IPS-15b (cell line): ENCODE measurements around the gene LZTS3.
"Not testable (repeated sequence)": the region's sequence is repeated elsewhere in the genome, so short reads cannot be mapped to it uniquely, and the experiment has no call there.

Experiments
- H3K27me3 ChIP-seq: one replicate; pipeline ENCODE4 v1.6.1; 2013; ENCODE audit warnings: low read length; ENCODE audit not compliant: control insufficient read depth, insufficient read depth
- H3K36me3 ChIP-seq: one replicate; pipeline ENCODE4 v1.6.1; 2013; ENCODE audit warnings: low read length; ENCODE audit not compliant: control insufficient read depth, insufficient read depth
- H3K4me1 ChIP-seq: one replicate; pipeline ENCODE4 v1.6.1; 2013; ENCODE audit warnings: mild to moderate bottlenecking, low read length; ENCODE audit not compliant: control insufficient read depth, insufficient read depth
- H3K4me3 ChIP-seq: one replicate; pipeline ENCODE4 v1.5.1; 2013; ENCODE audit warnings: low read depth, low read length
- H3K9ac ChIP-seq: one replicate; pipeline ENCODE4 v1.6.1; 2013; ENCODE audit warnings: low read depth, mild to moderate bottlenecking, low read length
- H3K9me3 ChIP-seq: one replicate; pipeline ENCODE4 v1.6.1; 2013; ENCODE audit warnings: mild to moderate bottlenecking, low read length; ENCODE audit not compliant: control insufficient read depth, insufficient read depth

The LZTS3 gene

DNA sequence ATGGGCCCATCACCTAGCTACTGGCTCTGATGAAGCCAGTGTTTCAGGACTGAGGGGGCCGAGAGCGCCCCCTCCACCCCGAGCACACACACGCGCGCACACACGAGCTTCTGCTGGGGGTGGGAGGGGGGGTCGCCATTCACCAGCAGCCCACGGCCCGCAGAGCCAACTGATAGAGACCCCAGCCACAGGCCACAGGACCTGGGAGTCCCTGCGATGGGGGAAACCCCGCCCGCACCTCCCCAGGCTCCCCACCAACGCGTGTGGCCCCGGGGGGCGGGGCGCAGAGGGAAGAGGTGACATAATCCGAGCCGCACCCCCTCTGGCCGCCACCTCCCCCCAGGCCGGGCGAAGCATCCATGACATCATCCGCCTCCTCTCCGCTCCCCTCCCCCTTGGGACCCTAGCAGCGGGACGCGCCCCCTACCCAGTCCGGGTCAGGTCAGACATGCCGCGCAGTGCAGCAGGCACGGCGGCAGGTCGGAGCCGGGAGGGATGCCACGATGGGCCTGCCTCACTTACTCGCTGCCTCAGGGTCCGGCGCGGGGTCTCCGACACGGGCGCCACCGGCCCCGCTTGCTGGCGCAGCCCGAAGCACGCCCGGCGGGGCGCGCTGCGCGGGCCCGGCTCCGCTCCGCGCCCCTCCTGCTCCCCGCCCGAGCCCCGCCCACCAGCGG, at the start of gene LZTS3:
Gene LZTS3, minus strand, starts transcription at position 617 of the 677 bp plus-strand sequence. CDS start 6,386 bp downstream, outside the sequence.
- peaks cover 5% of the 10 kb centered on the region for H3K27me3 ChIP-seq
- peaks cover 1% of the 10 kb centered on the region for H3K36me3 ChIP-seq
- peaks cover 22% of the 10 kb centered on the region for H3K4me1 ChIP-seq

GRCh38 chr20:3221398-3222226, 48.3 kb upstream of the LZTS3 start:
- Histone ChIP-seq H3K36me3 (peaks cover 18% of the 10 kb centered on the region), H3K4me3 (no peak overlapping the region), H3K9me3 (no peaks in the 10 kb centered on the region), H3K27me3 (no peaks in the 10 kb centered on the region), H3K4me1 (peaks cover 2% of the 10 kb centered on the region), H3K9ac (no peak overlapping the region)

More for the DNA sequence above, at the start of gene LZTS3:
- H3K9ac ChIP-seq = peak within 1 kb of the TSS; percentile 63
- H3K4me3 ChIP-seq = peak within 1 kb of the TSS; percentile 83
- H3K9me3 ChIP-seq = no peaks in the 10 kb centered on the region

- Histone ChIP-seq H3K9me3 (no peaks in the 10 kb centered on the region), H3K27me3 (no peaks in the 10 kb centered on the region), H3K36me3 (peaks cover 30% of the 10 kb centered on the region), H3K4me1 (peaks cover 2% of the 10 kb centered on the region), H3K4me3 (no peak overlapping the region), H3K9ac (no peak overlapping the region)
These were observed 45.1 kb upstream of the LZTS3 start for GRCh38 chr20:3218307-3218988.

GRCh38 chr20:3215359-3215917, 42.1 kb upstream of the LZTS3 start:
- H3K36me3 ChIP-seq = peaks cover 24% of the 10 kb centered on the region
- not testable (repeated sequence) for H3K9me3 ChIP-seq, H3K27me3 ChIP-seq, H3K4me3 ChIP-seq, H3K4me1 ChIP-seq, H3K9ac ChIP-seq

DNA sequence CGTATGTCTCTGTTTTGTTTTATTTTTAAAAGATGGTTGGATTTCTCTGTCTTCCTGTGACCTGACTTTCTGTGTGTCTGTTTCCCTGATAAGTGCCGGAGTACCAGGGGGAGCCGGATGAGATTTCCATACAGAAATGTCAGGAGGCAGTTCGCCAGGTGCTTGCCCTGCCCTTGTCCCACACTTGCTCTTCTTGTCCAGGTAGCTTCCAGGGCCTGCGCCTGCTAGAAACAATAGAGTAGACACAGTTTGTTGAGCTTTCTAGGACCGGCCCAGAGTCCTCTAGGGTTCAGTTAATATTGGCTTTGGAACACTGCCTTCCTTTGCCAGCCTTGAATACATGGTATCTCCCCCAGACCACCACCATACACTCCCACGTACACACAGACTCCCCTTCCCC, 39.9 kb upstream of the LZTS3 start:
- Histone ChIP-seq H3K4me1 (no peaks in the 10 kb centered on the region), H3K36me3 (peaks cover 22% of the 10 kb centered on the region), H3K9me3 (no peaks in the 10 kb centered on the region), H3K9ac (no peak overlapping the region), H3K4me3 (no peak overlapping the region), H3K27me3 (no peaks in the 10 kb centered on the region)

DNA sequence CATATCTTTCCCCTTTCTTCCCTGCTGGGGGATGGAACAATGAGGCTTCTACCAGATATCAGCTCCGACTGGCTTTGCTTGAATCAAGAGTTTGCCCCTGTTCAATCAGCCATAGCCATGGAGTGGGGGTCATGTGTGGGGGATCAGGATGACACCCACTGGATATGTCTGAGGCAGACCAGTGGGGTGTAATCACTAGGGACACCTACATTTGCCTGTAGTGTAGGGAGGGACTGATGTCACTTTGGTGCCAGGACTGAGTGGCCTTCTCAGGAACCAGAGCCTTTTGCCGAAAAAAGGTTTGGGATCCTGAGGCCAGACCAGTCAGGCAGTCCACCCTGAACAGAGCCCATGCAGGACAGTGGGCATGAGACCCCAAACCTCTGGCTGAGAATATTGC, 37.0 kb upstream of the LZTS3 start:
- Histone ChIP-seq H3K9me3 (no peaks in the 10 kb centered on the region), H3K4me1 (no peaks in the 10 kb centered on the region), H3K27me3 (no peaks in the 10 kb centered on the region), H3K4me3 (peak overlapping the region; percentile 92), H3K36me3 (peaks cover 9% of the 10 kb centered on the region), H3K9ac (peak overlapping the region; percentile 98)

GRCh38 chr20:3209946-3210317, 36.6 kb upstream of the LZTS3 start:
- Histone ChIP-seq H3K9me3 (no peaks in the 10 kb centered on the region), H3K36me3 (peaks cover 6% of the 10 kb centered on the region), H3K4me1 (no peaks in the 10 kb centered on the region), H3K4me3 (peak overlapping the region; percentile 92), H3K9ac (peak overlapping the region; percentile 98), H3K27me3 (no peaks in the 10 kb centered on the region)

DNA sequence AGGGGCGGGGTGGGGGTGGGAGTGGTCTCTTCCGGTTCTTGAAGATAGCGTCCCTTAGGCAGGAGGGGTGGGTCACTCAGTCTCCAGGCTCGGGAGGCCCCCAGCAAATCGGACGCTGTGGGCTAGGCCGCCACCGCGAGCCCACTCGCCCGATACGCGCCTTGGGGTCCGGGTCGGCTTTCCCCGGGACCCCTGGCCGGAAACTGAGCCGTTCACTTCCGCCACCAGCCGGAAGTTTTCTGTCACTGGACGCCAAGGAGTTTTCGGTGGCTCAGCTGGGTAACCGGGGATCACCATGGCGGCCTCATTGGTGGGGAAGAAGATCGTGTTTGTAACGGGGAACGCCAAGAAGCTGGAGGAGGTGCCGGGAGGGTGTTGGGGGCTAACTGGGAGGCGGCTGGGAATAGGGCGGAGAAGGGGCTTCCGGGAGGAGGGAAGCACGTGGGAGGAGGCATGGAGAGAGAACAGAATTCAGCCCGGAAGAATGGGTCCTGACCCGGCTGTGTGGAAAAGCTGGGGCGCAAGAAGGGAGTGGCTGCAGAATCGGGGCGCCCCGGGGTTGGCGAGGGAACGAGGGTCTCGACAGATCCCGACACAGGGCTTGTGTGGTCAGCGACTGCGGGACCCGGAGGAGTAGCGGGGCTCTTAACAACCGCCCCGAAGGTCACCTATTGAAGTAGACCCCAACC, 36.1 kb upstream of the LZTS3 start, which contains the start of gene ITPA:
Gene ITPA, plus strand, starts transcription at position 242 of the 689 bp plus-strand sequence. Its CDS starts 54 bp downstream, at position 296.
- H3K27me3 ChIP-seq = no peaks in the 10 kb centered on the region
- H3K4me1 ChIP-seq = no peaks in the 10 kb centered on the region
- H3K36me3 ChIP-seq = peaks cover 6% of the 10 kb centered on the region
- peak within 1 kb of the TSS; percentile 92 for H3K4me3 ChIP-seq
- H3K9me3 ChIP-seq = no peaks in the 10 kb centered on the region
- peak within 1 kb of the TSS; percentile 98 for H3K9ac ChIP-seq

GRCh38 chr20:3208786-3209256, 35.5 kb upstream of the LZTS3 start:
- Histone ChIP-seq H3K36me3 (peaks cover 6% of the 10 kb centered on the region), H3K4me3 (peak overlapping the region; percentile 92), H3K4me1 (no peaks in the 10 kb centered on the region), H3K9ac (peak overlapping the region; percentile 98), H3K27me3 (no peaks in the 10 kb centered on the region), H3K9me3 (no peaks in the 10 kb centered on the region)

DNA sequence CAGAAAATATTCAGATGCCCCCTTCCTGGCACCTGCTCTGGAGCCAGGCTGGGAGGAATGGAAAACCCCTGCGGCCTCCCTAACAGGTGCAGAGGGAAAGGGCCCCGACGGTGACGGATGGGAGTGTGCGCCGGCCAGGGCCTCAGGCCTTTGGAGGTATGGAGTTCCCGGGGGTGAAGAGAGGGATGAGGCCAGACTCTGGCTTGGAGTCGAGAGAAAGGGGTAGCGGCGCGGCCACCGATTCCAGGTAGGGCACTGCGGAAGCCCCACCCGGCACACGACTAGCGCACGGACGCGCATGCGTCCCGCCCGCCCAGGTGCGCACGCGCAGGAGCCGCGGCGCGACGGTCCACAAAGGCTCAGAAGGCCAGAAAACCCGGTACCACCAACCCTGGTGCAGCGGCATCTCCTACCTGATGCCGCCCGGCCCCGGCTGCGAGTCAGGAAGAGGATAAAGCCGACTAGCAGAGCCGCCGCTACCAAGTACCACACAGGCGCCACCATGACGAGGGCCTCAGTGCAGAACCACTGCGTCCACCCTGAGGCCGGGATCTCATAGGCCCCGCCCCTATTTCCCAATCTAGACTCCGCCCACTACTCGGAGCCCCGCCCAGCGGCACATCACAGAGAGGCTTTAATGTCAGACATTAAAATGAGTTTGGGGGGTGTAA, 30.9 kb upstream of the LZTS3 start, which contains the start of gene DDRGK1:
Gene DDRGK1, minus strand, starts transcription at position 559 of the 671 bp plus-strand sequence. Its CDS starts 55 bp downstream, at position 504.
- peak within 1 kb of the TSS; percentile 94 for H3K4me3 ChIP-seq
- H3K27me3 ChIP-seq = no peaks in the 10 kb centered on the region
- no peaks in the 10 kb centered on the region for H3K9me3 ChIP-seq
- peak within 1 kb of the TSS; percentile 92 for H3K9ac ChIP-seq
- peaks cover 12% of the 10 kb centered on the region for H3K36me3 ChIP-seq
- H3K4me1 ChIP-seq = no peaks in the 10 kb centered on the region
